Epithelial cell of esophagus (primary cell): ENCODE data around the gene UBE3D.
"Not testable (repeated sequence)": the region's sequence is repeated elsewhere in the genome, so short reads cannot be mapped to it uniquely, and the experiment has no call there.

ENCODE experiments used
- DNase-seq: peaks from one replicate; pipeline ENCODE4 v3.0.0; 2010; ENCODE audit warnings: low read depth
- H3K4me3 ChIP-seq: 2 replicates; pipeline ENCODE4 v1.5.1; 2011; ENCODE audit warnings: mild to moderate bottlenecking, low read length, control low read depth
- TF ChIP-seq, protein P1 (sequence below): IDR thresholded peaks from 2 replicates; pipeline ENCODE4 v1.5.1; 2011; ENCODE audit warnings: low read depth, mild to moderate bottlenecking, low read length, control low read depth, inconsistent platforms; ENCODE audit not compliant: insufficient read depth; ENCODE audit errors: missing control alignments

Gene UBE3D

DNA sequence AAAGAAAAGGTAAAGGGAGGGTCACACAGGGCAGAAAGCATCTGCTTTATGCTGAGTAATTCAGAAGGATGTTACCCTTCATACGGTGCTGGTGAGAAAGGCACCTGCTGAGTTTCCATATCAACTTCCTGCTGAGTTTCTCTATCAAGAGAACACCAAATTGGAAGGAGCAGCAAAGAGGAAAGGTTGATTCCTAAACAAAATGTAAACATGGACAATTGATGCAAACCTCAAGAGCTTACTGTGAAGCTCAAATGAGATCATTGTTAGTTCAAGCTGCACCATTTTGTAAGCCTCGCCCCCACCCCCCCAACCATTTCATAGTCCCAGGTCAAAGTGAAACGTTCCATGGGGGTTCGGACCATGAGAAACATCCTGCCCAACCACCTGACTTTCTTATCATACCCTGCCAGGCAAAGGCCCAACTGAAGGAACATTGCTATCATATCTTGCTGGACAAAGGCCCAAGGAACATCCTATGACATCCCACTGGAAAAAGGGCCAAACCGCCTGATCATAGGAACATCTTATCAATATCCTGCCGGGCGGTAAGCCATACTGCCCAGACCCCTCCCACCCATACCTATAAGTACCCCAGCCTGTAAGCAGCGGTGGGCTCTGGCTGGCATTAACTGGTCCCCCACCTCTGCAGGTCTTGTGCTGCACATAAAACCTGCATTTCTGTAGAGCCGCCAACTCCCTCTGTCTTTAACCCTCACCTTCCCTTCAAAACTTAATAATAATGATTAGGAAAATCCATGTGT, 171.6 kb downstream of the UBE3D start:
- H3K4me3 ChIP-seq = no peak overlapping the region
- TF ChIP-seq, protein P1, sequence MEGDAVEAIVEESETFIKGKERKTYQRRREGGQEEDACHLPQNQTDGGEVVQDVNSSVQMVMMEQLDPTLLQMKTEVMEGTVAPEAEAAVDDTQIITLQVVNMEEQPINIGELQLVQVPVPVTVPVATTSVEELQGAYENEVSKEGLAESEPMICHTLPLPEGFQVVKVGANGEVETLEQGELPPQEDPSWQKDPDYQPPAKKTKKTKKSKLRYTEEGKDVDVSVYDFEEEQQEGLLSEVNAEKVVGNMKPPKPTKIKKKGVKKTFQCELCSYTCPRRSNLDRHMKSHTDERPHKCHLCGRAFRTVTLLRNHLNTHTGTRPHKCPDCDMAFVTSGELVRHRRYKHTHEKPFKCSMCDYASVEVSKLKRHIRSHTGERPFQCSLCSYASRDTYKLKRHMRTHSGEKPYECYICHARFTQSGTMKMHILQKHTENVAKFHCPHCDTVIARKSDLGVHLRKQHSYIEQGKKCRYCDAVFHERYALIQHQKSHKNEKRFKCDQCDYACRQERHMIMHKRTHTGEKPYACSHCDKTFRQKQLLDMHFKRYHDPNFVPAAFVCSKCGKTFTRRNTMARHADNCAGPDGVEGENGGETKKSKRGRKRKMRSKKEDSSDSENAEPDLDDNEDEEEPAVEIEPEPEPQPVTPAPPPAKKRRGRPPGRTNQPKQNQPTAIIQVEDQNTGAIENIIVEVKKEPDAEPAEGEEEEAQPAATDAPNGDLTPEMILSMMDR = no peak
- no peak for DNase-seq

DNA sequence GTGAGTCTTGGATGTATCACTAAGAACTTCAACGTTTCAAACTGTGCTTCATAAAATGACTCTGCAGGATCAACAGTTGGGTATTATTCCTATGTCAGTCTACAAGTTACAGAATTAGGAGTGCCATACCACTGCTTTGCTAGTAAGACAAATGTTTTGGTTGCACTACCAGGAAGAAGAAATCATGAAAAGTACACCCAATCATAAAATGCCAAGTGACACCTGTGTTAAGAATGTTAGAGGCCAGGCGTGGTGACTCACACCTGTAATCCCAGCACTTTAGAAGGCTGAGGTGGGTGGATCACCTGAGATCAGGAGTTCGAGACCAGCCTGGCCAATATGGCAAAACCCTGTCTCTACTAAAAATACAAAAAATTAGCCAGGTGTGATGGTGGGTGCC, 174.1 kb downstream of the UBE3D start:
- DNase-seq = peak; percentile 27
- not testable (repeated sequence) for H3K4me3 ChIP-seq

DNA sequence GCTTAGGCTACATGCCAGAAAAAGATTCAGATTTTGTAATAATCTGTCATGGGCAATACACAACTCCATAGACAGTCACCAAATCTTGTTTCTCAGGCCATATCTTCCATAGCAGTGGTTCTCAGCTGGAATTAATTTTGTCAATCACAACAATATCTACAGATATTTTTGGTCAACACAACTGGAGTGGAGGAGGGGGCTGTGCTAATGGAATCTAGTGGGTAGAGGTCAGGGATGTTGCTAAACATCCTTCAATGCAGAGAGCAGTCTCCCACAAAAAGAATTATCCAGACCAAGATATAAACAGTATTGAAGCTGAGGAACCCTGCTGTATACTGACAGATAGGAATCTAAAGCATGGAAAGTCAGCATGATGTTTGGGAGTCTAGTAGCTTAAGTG, 174.6 kb downstream of the UBE3D start:
- TF ChIP-seq, protein P1 = no peak
- DNase-seq = peak; percentile 17
- no peak overlapping the region for H3K4me3 ChIP-seq

DNA sequence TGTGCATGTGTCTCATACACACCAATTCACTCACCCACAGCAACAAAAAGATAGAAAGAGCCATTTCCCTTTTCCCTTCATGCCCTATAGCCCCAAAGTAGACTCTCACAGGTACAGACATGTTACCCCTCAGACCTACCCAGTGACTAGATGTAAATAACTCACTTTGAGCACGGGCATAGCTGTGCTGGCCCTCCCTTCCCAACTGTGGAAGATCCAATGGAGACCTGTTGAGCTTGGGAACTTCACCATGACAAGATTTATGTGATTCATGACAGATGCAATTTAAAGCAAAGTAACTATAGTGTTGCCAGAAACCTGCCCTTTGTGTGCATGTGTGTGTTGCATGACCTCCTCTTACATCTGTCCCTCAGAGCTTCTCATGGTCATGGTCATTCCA, 175.4 kb downstream of the UBE3D start:
- TF ChIP-seq, protein P1 = no peak
- peak; percentile 28 for DNase-seq
- no peak overlapping the region for H3K4me3 ChIP-seq

DNA sequence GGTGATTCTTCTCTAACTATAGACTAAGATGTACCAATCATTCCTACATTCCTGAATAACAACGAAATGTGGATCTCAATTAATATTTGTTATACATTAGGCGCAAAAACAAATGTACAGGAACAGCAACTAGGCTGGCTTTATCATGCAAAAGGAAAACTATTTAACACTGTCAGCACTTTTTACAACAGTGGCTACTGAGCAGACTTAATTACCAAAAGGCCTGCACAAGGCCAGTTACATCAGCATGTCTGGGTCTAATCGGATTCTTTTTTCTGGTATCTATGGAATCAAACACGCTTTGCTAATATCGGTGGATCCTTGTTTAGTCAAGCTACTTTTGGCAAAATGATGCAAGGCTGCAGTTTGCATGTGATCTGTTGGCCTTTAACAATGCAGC, 176.5 kb downstream of the UBE3D start:
- H3K4me3 ChIP-seq = no peak overlapping the region
- TF ChIP-seq, protein P1 = no peak
- DNase-seq = no peak

DNA sequence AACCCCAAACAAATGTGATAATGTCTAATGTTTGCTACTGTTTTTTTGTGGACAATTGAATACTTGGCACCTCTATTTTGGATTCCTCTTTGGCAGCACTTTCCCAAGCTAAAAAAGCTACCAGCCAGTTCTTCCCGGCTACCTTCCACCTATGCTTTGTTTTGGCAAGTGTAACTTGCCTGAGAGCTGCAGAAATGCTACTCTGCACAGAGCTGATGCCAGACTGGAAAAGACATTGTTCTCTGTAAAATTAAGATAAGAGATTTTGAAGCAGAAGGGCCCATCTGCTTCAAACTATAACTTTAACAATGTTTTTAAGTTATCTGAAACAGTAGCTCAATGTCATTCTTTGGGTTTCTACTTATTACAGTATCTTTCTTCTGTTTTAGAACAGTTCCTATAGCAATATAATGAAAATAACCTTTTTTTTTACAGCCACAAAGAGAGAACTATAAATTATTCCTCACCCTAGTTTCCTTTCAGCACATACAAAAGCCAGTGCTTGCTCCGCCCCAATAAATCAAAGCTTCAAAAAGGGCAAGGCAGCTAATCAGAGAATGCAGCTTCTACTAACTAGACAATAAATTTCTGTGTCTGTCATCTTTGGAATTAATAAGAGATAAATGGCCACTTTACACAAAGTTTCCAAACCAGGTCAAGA, 183.1 kb downstream of the UBE3D start:
- TF ChIP-seq, protein P1 = no peak
- DNase-seq = no peak
- H3K4me3 ChIP-seq = no peak overlapping the region

DNA sequence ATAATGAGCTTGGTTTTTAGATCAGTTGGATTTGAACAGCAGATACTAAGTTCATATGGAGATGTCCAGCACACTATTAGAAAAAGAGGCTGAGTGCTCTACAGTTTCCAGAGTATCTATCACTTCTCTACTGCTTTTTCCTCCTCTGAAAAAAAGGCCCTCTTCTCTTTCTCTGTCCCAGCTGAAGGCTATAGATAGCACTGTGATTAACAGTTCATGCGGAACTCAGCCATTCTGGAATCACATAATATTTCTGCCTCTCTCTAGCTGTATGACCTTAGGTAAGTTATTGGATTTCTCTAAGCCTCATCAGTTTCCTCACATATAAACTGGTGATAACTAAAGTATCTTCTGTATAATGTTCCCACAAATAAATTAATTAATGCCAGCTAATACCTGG, 184.1 kb downstream of the UBE3D start:
- no peak overlapping the region for H3K4me3 ChIP-seq
- TF ChIP-seq, protein P1 = no peak

More for the DNA sequence above, 184.1 kb downstream of the UBE3D start:
- no peak for DNase-seq
